NCI-H526 treated with DMSO at 0.1 percent for 48 hours (cell line): ENCODE data around the gene LDLRAD2.

ENCODE experiments used
- DNase-seq: peaks from one replicate; lab custom pipeline; 2025; lab: John Stamatoyannopoulos, UW

LDLRAD2 gene

GRCh38 chr1:21842606-21843162 is 30.6 kb downstream of the LDLRAD2 start:
- no peak for DNase-seq

DNA sequence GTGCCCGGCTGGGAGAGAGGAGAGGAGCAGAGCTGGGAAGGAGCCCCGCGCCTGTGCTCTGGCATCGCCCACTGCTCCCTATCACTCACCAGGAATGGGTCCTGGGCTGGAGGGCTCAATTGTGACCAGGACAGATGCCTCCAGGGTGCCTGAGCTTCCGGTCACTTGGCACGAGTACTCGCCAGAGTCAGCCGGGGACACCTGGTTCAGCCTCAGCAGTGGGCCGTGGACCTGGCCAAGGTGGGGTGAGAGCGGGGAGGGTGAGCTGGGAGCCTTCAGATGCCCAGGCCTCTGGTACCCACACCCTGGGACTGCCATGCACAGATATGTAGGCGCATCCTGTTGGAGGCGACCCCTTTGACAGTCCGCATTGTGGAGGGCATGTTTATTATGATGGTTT is 31.1 kb downstream of the LDLRAD2 start:
- DNase-seq = no peak

DNA sequence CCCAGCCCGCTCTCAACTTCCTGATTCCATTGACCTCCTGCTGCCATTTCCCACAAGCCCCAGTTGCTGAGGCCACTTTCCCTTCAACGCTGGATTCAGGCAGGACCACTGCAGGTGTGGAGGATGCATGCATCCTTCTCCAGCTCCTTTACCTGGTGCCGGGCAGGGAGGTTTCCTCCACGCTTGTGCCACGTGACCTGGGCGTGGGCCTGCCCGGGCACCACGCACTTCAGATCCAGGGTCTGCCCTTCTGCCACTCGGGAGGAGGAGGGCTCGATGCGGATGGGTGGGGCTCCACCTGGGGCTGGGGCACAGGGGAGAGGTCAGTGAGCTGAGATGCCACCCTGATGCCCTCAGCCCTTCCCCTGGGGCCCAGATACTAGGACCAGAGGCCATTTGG is 31.9 kb downstream of the LDLRAD2 start:
- DNase-seq = no peak

DNA sequence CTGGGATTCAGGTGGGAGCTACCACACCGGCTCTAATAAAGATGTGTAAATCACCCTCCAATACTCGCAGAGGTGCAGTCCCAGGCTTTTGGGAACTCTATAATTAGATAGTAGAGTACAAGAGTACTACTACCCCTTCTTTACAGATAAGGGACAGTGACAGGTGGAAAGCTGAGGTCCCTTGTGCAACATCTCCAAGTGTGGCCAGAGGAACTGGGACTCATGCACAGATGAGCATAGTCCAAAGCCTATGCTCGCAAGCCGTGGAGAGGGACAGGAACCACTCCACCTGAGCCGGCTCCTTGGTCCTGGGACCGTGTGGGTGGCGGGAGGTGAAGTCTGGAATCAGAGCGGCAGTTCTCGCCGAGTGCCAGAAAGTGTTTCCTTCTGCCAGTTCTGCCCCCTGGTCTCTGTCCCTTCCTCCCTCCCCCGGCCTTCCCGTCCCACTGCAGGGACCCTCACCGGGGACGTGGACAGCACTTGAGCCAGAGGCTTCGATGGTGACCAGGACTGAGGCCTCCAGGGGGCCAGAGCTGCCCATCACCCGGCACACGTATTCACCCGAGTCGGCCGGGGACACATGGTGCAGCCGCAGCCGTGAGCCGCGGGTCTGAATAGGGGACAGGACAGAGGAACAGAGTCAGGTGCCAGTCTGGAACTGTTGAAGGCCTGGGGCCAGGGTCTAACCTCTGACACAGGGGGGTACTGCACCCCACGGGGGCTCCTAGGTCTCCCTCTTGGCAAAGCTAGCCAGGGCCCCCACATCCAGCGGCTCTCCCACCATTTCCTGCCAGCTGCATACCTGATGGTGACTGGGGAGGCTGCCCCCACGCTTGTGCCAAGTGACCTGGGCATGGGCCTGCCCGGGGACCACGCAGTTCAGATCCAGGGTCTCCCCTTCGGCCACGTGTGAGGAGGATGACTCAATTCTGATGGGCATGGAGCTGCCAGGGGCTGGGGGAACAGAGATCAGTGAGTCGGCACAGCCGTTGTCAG is 33.9 kb downstream of the LDLRAD2 start:
- DNase-seq = no peak

DNA sequence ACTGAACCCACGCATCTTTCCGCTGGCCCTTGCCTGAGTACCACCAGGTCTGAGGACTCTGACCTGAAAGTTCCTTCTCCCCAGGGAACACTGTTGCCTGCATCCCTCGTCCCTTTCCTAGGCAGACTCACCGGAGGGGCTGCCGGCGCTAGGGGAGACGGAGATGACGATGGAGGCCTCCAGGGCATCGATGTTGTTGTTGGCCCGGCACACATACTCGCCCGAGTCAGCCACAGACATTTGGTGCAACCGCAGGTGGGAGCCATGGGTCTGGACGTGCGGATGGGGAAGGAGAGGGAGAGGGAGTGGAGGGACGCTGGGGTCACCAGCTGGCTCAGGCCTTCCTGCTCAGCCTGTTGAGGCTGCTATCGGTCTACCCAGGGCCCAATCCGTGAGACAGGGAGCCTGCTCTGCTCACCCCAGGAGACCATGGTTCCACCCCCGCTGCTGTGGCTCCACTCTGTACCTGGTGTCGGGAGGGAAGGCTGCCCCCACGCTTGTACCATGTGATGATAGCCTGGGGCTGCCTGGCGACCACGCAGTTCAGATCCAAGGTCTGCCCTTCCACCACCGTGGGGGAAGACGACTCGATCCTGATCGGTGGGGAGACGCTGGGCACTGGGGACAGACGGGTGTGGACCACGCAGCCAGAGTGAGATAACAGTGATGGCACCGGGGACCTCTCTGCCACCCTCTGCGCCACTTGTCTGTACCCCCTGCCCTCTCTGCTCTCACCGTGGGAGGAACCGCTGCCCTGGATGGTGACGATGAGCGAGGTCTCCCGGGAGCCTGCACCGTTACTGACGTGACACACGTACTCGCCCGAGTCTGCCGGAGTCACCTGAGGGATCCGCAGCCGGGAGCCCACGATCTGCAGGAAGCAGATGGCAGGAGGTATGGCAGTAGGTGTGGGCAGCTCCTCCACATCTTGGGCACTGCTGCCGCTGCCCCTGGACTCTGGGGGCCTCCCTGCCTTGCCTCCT is 35.4 kb downstream of the LDLRAD2 start:
- no peak for DNase-seq

DNA sequence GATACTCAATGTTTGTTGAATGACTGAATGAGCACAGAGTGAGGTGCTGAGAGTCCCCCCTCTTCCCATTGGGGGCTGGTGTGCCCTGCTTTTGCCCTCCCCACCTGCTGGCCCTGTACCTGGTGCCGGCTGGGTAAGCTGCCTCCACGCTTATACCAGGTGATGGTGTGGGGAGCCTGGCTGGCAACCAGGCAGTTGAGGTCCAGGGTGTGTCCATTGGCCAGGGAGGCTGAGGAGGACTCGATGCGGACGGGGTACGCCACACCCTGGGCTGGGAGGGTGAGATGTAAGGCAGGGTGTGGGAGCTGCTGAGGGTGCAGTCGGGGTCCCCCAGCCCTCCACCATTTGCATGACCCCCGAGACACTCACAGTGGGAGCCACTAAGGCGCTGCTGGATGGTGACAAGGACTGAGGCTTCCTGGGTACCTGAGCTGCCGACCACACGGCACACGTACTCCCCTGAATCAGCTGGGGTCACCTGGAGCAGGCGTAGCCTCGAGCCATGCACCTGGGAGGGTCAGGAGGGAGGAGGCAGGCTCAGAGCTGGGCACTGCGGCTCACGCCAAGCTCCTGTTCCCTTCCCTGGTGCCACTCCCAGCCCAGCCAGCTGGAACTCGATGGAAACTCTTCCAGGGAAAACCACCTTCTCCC is 36.6 kb downstream of the LDLRAD2 start:
- DNase-seq = no peak

DNA sequence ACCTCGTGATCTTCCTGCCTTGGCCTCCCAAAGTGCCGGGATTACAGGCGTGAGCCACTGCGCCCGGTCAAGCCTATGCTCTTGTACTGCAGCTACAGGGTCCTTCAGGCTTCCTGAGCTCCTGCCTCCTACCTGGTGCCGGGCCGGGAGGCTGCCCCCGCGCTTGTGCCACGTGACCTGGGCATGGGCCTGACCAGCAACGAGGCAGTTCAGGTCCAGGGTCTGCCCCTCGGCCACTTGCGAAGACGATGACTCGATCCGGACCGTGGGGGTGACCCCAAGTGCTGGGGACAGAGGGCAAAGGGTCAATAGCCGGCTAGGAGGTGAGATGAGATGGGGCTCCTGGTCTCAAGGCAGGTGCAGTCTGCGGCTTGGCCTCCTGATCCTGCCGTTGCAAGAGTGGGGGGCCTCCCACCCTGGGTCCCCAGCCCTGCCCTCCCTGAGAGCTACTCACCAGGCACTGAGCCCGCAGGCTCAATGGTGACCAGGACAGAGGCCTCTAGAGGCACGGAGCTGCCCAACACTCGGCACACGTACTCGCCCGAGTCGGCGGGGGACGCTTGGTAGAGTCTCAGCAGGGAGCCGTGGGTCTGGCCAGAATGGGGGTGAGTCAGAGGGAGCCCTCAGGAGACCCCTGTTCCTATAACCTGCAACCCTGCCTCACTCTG is 38.0 kb downstream of the LDLRAD2 start:
- no peak for DNase-seq

- DNase-seq = no peak
These were observed 39.6 kb downstream of the LDLRAD2 start for GRCh38 chr1:21851430-21852250.

GRCh38 chr1:21852282-21853130 is 40.4 kb downstream of the LDLRAD2 start:
- DNase-seq = no peak

GRCh38 chr1:21853131-21853427 is 41.0 kb downstream of the LDLRAD2 start:
- DNase-seq = no peak

- no peak for DNase-seq
These were observed 42.2 kb downstream of the LDLRAD2 start for GRCh38 chr1:21854090-21854750.

- no peak for DNase-seq
These were observed 42.7 kb downstream of the LDLRAD2 start for GRCh38 chr1:21854751-21855131.

GRCh38 chr1:21855257-21856096 is 43.4 kb downstream of the LDLRAD2 start:
- DNase-seq = no peak

- DNase-seq = no peak
These were observed 45.2 kb downstream of the LDLRAD2 start for GRCh38 chr1:21857142-21857839.

DNA sequence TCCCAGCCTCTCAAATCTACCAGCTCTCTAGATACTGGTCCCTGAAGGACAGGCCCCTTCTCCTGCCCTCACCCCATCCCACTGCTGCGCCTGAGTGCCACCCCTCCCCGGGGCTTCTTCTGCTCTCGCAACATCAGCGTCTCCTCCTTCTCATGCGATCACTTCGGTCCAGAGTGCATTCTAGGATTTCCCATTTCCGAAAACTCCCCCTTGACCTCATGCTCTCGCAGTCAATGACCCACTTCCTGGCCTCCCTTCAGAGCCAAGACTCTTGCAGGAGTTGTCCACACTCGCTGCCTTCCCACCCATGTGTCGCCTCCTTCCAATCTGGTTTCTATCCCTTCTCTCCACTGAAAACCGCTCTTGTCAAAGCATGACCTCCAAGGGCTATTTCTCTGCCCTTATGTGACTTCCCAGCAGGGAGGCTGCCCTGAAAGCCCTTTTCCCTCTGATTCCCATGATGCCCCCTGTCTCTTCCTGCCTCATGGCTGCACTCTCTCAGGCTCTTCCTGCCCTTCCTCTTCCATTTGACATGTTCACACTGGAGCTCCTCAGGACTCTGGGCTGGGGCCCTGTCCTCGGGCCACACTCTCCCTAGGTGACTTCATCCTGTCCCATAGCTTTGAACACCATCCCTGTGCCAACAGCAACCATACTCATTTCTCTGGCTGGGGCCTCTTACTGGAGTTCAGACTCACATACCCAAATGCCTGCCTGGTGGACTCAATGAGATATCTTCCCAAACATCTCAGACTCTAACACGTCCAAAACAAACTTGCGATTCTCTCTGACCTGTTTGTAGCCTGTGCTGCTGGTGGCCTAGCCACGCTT is 46.0 kb downstream of the LDLRAD2 start:
- DNase-seq = no peak

DNA sequence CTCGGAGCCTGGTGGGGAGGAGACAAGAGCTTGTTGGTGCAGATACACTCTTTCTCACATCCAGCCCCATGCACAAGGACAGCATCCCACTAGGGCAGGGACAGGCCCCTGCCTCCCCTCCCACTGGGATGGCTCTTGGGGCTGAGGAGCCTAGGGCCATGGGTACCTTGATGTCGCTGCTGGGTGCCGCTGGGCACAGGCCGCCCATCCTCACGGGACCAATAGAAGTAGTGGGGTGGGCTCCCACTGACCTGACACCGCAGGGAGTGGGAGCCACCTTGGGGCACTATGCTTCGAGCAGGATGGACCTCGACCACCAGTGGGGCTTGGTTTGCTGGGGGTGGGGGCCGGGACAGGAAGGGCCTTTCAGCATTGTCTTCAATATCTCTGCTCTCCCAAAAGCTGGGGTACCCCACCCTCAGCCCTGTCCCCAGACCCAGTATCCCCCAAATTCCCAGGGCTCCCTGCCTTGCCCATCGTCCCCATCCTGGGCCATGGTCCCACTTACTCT is 47.7 kb downstream of the LDLRAD2 start:
- DNase-seq = no peak
